Fibroblast of mammary gland (primary cell): ENCODE data around the gene IGSF22.
A peak's percentile ranks its signal among the peaks of the same experiment; 100 is the strongest.

Source experiments
- DNase-seq: peaks from one replicate; pipeline ENCODE4 v3.0.0-alpha.2; 2010; ENCODE audit warnings: low read depth
- H3K4me3 ChIP-seq: 2 replicates; pipeline ENCODE4 v1.5.1; 2011; ENCODE audit warnings: low read depth, mild to moderate bottlenecking, low read length, moderate library complexity; ENCODE audit not compliant: control insufficient read depth
- CTCF ChIP-seq: conservative IDR thresholded peaks from 2 replicates; pipeline ENCODE4 v1.5.1; 2011; ENCODE audit warnings: low read depth, low read length, inconsistent platforms; ENCODE audit not compliant: control insufficient read depth, insufficient read depth

The IGSF22 gene

GRCh38 chr11:18720091-18720807, 5.7 kb downstream of the IGSF22 start:
- DNase-seq: peak; percentile 60
- H3K4me3 ChIP-seq: no peak overlapping the region
- no peak for TF ChIP-seq CTCF

GRCh38 chr11:18715476-18715875, 10.5 kb downstream of the IGSF22 start:
- no peak for TF ChIP-seq CTCF
- H3K4me3 ChIP-seq: no peak overlapping the region
- DNase-seq: no peak

- H3K4me3 ChIP-seq: no peak overlapping the region
- no peak for TF ChIP-seq CTCF
- DNase-seq: no peak
These were observed 11.6 kb downstream of the IGSF22 start for GRCh38 chr11:18714443-18714780.

- DNase-seq: no peak
- no peak overlapping the region for H3K4me3 ChIP-seq
- TF ChIP-seq CTCF: no peak
These were observed 12.1 kb downstream of the IGSF22 start for GRCh38 chr11:18713646-18714442.

GRCh38 chr11:18710545-18710944, 15.4 kb downstream of the IGSF22 start:
- H3K4me3 ChIP-seq: no peak overlapping the region
- DNase-seq: no peak
- no peak for TF ChIP-seq CTCF

GRCh38 chr11:18709414-18709813, 16.6 kb downstream of the IGSF22 start:
- TF ChIP-seq CTCF: no peak
- no peak overlapping the region for H3K4me3 ChIP-seq
- no peak for DNase-seq
